Activated T-cell treated with anti-CD3 and anti-CD28 coated beads, Interleukin-2, amount 50 U/mL, for 1 hour (primary cell): ENCODE results near the gene DLL3.
A peak's percentile ranks its signal among the peaks of the same experiment; 100 is the strongest.

Experiments used
- DNase-seq: peaks from one replicate; pipeline ENCODE4 v3.0.0-alpha.2; 2020

Gene DLL3

GRCh38 chr19:39483141-39483540, 15.6 kb upstream of the DLL3 start:
- DNase-seq: no peak

- DNase-seq: no peak
Observed at GRCh38 chr19:39489756-39490155, 9.0 kb upstream of the DLL3 start.

GRCh38 chr19:39492225-39492624, 6.5 kb upstream of the DLL3 start:
- no peak for DNase-seq

- DNase-seq: no peak
Observed at GRCh38 chr19:39492788-39493187, 6.0 kb upstream of the DLL3 start.

GRCh38 chr19:39494661-39495060, 4.1 kb upstream of the DLL3 start:
- no peak for DNase-seq

GRCh38 chr19:39496063-39496462, 2.7 kb upstream of the DLL3 start:
- DNase-seq: no peak

GRCh38 chr19:39497701-39497995, 1.1 kb upstream of the DLL3 start:
- DNase-seq: no peak

- peak; percentile 36 for DNase-seq
Observed at GRCh38 chr19:39497996-39498797, 550 bp upstream of the DLL3 start.

GRCh38 chr19:39499932-39500331, 1.2 kb downstream of the DLL3 start:
- DNase-seq: no peak

- no peak for DNase-seq
Observed at GRCh38 chr19:39500543-39500942, 1.8 kb downstream of the DLL3 start.

- DNase-seq: no peak
Observed at GRCh38 chr19:39501340-39501739, 2.6 kb downstream of the DLL3 start.

GRCh38 chr19:39502640-39503417, 4.1 kb downstream of the DLL3 start:
- DNase-seq: peak; percentile 84

- no peak for DNase-seq
Observed at GRCh38 chr19:39506598-39506943, 7.8 kb downstream of the DLL3 start.

- DNase-seq: peak; percentile 50
Observed at GRCh38 chr19:39506944-39507714, 8.4 kb downstream of the DLL3 start.

GRCh38 chr19:39507715-39508364, 9.1 kb downstream of the DLL3 start:
- no peak for DNase-seq

GRCh38 chr19:39508629-39509028, 9.9 kb downstream of the DLL3 start:
- no peak for DNase-seq

- DNase-seq: no peak
Observed at GRCh38 chr19:39509233-39509632, 10.5 kb downstream of the DLL3 start.

- no peak for DNase-seq
Observed at GRCh38 chr19:39512988-39513387, 14.2 kb downstream of the DLL3 start.

GRCh38 chr19:39514840-39515550, 16.2 kb downstream of the DLL3 start, which contains the start of gene SELENOV:
SELENOV (plus strand) TSS chr19:39515139; CDS start chr19:39515213, 74 bp downstream.
- peak; percentile 38 for DNase-seq

GRCh38 chr19:39515551-39516191, 16.9 kb downstream of the DLL3 start:
- DNase-seq: peak; percentile 48

GRCh38 chr19:39516270-39516669, 17.5 kb downstream of the DLL3 start:
- no peak for DNase-seq

- no peak for DNase-seq
Observed at GRCh38 chr19:39517432-39517831, 18.7 kb downstream of the DLL3 start.
